Vagina (tissue), 2 donors: ENCODE measurements around the gene TF. TPM values are rescaled to one million over a fixed set of nuclear protein-coding genes. Genes with fewer than 3 reads are reported as not detected.
A peak's percentile ranks its signal among the peaks of the same experiment; 100 is the strongest.

Source experiments
- DNase-seq, 2 donors: peaks; one replicate each; pipeline ENCODE4 v3.0.0-alpha.2; 2017; ENCODE audit errors: extremely low spot score in 2 of 2
- H3K27ac ChIP-seq: fragments of 200-600 bp; sonication (generic); one replicate; pipeline ENCODE4 v1.5.1; 2019
- H3K27me3 ChIP-seq: fragments of 200-600 bp; sonication (generic); one replicate; pipeline ENCODE4 v1.5.1; 2019
- H3K36me3 ChIP-seq, 2 donors: fragments of 200-600 bp; sonication (generic); one replicate each; pipeline ENCODE4 v1.5.1; 2017 to 2019
- H3K4me1 ChIP-seq: fragments of 200-600 bp; sonication (generic); one replicate; pipeline ENCODE4 v1.5.1; 2019
- H3K4me3 ChIP-seq, 2 donors: fragments of 200-600 bp; sonication (generic); 1 replicate in 1 of 2; 2 replicates in 1 of 2; pipeline ENCODE4 v1.5.1; 2016 to 2019
- H3K9me3 ChIP-seq: fragments of 200-600 bp; sonication (generic); one replicate; pipeline ENCODE4 v1.5.1; 2019
- CTCF ChIP-seq, 3 experiments: fragments of 450-650 bp in 2 of 3; fragments of 200-600 bp in 1 of 3; sonication (generic) in 1 of 3; IDR thresholded peaks; one replicate each; pipeline ENCODE4 v1.5.1; 2017 to 2019; ENCODE audit warnings: antibody characterized with exemption in 3 of 3, mild to moderate bottlenecking in 2 of 3, moderate library complexity in 2 of 3
- POLR2A ChIP-seq, 2 donors: fragments of 450-650 bp; IDR thresholded peaks; one replicate each; pipeline ENCODE4 v1.6.1; 2017; ENCODE audit warnings: antibody characterized with exemption in 2 of 2, mild to moderate bottlenecking in 2 of 2, moderate library complexity in 2 of 2
- POLR2AphosphoS5 ChIP-seq, 2 donors: sonication (generic); formaldehyde crosslinking; IDR thresholded peaks; one replicate each; pipeline ENCODE4 v1.9.0; 2017; ENCODE audit warnings: antibody characterized with exemption in 2 of 2, mild to moderate bottlenecking in 2 of 2, low read depth in 1 of 2; ENCODE audit not compliant: insufficient read depth in 1 of 2
- intact Hi-C: fragments of 100-400 bp; cut with DNase I; formaldehyde crosslinking; loops from one replicate; pipeline ENCODE4 v1.15.1; 2023
- total RNA-seq: library from RNA; depleted of rRNA; stranded (reverse); fragments of >200 nt; gene quantifications from one replicate; pipeline ENCODE4 v1.2.3, GENCODE V29; 2016

The TF gene
- total RNA-seq, 1 donor from 2014 or later, result 2.9 TPM

- intact Hi-C loops, result no loop called here
- TF ChIP-seq POLR2A (IDR thresholded peaks at IDR 0.05) (no peak), CTCF (IDR thresholded peaks at IDR 0.05) (no peak), POLR2AphosphoS5 (IDR thresholded peaks at IDR 0.05; ENCODE audit: insufficient read depth in 1 of 2, low read depth in 1 of 2) (no peak)
- no peaks in the 10 kb centered on the region for H3K27me3 ChIP-seq
- H3K4me1 ChIP-seq, result no peaks in the 10 kb centered on the region
- no peak for DNase-seq
- no peak overlapping the region for H3K4me3 ChIP-seq
- no peaks in the 10 kb centered on the region for H3K9me3 ChIP-seq
- H3K27ac ChIP-seq, result no peak overlapping the region
- H3K36me3 ChIP-seq, result no peaks in the 10 kb centered on the region
Measured at GRCh38 chr3:133711013-133711412, 35.2 kb upstream of the TF start.

GRCh38 chr3:133712017-133712416, 34.2 kb upstream of the TF start:
- peak; percentile 52 to 69 for DNase-seq
- no peaks in the 10 kb centered on the region for H3K9me3 ChIP-seq
- no peak overlapping the region for H3K27ac ChIP-seq
- intact Hi-C loops, result no loop called here
- H3K4me1 ChIP-seq, result no peaks in the 10 kb centered on the region
- no peak overlapping the region for H3K4me3 ChIP-seq
- no peaks in the 10 kb centered on the region for H3K27me3 ChIP-seq
- TF ChIP-seq POLR2A (IDR thresholded peaks at IDR 0.05), result no peak
- TF ChIP-seq POLR2AphosphoS5 (IDR thresholded peaks at IDR 0.05; ENCODE audit: insufficient read depth in 1 of 2, low read depth in 1 of 2), result no peak
- no peak for TF ChIP-seq CTCF (IDR thresholded peaks at IDR 0.05)
- no peaks in the 10 kb centered on the region for H3K36me3 ChIP-seq

DNA sequence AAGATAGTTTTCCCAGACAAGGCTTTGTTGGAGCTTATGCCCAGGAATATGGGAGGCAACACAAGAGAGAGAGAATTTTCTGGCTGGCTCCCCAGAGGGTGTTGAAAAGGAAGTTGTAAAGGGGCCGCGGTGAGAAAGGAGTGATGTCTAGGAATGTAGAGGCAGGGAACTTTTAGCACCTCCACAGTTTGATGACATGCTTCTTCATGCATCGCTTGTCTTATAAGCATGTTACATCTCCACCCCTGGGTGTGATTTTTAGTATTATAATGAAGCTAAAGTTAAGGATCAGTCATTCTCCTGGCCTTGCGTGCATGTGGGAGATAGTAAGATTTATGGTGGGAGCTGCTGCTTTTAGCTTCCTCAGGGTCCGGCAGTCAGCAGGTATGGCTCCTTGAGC, 32.8 kb upstream of the TF start:
- no peaks in the 10 kb centered on the region for H3K9me3 ChIP-seq
- H3K4me3 ChIP-seq, result no peak overlapping the region
- no peaks in the 10 kb centered on the region for H3K27me3 ChIP-seq
- no peaks in the 10 kb centered on the region for H3K4me1 ChIP-seq
- intact Hi-C loops, result no loop called here
- H3K36me3 ChIP-seq, result no peaks in the 10 kb centered on the region
- no peak for TF ChIP-seq CTCF (IDR thresholded peaks at IDR 0.05)
- TF ChIP-seq POLR2AphosphoS5 (IDR thresholded peaks at IDR 0.05; ENCODE audit: insufficient read depth in 1 of 2, low read depth in 1 of 2), result no peak
- no peak for TF ChIP-seq POLR2A (IDR thresholded peaks at IDR 0.05)
- H3K27ac ChIP-seq, result no peak overlapping the region
- DNase-seq, result no peak

- TF ChIP-seq CTCF (IDR thresholded peaks at IDR 0.05), result no peak
- TF ChIP-seq POLR2AphosphoS5 (IDR thresholded peaks at IDR 0.05; ENCODE audit: insufficient read depth in 1 of 2, low read depth in 1 of 2), result no peak
- H3K36me3 ChIP-seq, result no peaks in the 10 kb centered on the region
- no peak overlapping the region for H3K4me3 ChIP-seq
- no peak for DNase-seq
- no peak overlapping the region for H3K27ac ChIP-seq
- no peaks in the 10 kb centered on the region for H3K4me1 ChIP-seq
- peaks cover 8% of the 10 kb centered on the region for H3K9me3 ChIP-seq
- intact Hi-C loops, result no loop called here
- no peaks in the 10 kb centered on the region for H3K27me3 ChIP-seq
Measured at GRCh38 chr3:133717424-133717823, 28.8 kb upstream of the TF start.

GRCh38 chr3:133722935-133723334, 23.3 kb upstream of the TF start:
- H3K4me1 ChIP-seq, result no peaks in the 10 kb centered on the region
- intact Hi-C loops, result no loop called here
- H3K36me3 ChIP-seq, result no peaks in the 10 kb centered on the region
- H3K27ac ChIP-seq, result no peak overlapping the region
- H3K27me3 ChIP-seq, result no peaks in the 10 kb centered on the region
- no peak for DNase-seq
- H3K4me3 ChIP-seq, result no peak overlapping the region
- H3K9me3 ChIP-seq, result peaks cover 8% of the 10 kb centered on the region
- TF ChIP-seq CTCF (IDR thresholded peaks at IDR 0.05), result no peak
- no peak for TF ChIP-seq POLR2A (IDR thresholded peaks at IDR 0.05)
- TF ChIP-seq POLR2AphosphoS5 (IDR thresholded peaks at IDR 0.05; ENCODE audit: insufficient read depth in 1 of 2, low read depth in 1 of 2), result no peak
